SIG-M5 treated with dmso at 0.1 percent for 504 hours (cell line): ENCODE results near the gene RABGAP1L.
"Not testable (repeated sequence)": the region's sequence is repeated elsewhere in the genome, so short reads cannot be mapped to it uniquely, and the experiment has no call there.

ENCODE experiments used
- DNase-seq: peaks from one replicate; lab custom pipeline; 2025; ENCODE audit not compliant: unreplicated experiment; lab: John Stamatoyannopoulos, UW

Gene RABGAP1L

GRCh38 chr1:174428033-174428432 lies 268.7 kb downstream of the RABGAP1L start:
- DNase-seq = no peak

GRCh38 chr1:174428739-174429138 lies 269.4 kb downstream of the RABGAP1L start:
- DNase-seq = no peak

DNA sequence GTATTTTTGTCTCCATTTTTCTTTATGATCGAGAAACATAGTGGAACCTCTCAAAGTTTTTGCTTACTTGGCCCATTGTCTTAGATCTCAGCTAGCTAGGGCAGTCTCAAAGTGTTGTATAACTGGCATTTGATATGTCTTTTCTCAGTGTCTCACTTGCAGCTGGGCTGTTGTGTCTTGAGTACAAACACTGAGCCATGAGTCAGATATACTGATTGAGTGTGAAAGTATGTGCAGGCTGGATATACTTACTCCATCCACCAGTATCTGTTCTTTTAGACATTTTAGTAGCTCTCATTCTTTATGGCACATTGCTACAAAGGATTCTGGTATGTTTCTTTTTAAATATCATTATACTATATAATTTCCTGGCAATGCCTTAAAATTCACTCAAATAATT lies 274.1 kb downstream of the RABGAP1L start:
- no peak for DNase-seq

GRCh38 chr1:174445351-174445750 lies 286.0 kb downstream of the RABGAP1L start:
- DNase-seq = no peak

DNA sequence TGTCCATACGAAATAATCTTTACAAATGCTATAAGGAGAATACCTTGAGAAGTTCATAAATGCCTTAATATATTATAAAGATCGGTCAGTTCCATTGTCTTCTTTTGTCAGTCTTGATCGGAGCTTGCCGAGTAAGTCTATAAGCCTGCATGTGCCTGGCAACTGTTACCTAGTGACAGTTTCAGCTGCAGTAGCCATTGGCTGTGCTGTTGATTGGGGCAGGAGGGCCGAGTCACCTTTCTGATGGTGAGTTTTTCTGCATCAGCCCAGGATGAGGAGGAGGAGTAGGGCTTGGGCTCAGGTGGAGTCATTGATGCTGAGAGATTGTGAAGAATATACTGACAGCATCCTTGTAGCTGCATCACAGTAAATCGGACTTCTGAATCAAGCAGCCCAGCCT lies 286.5 kb downstream of the RABGAP1L start:
- DNase-seq = no peak

DNA sequence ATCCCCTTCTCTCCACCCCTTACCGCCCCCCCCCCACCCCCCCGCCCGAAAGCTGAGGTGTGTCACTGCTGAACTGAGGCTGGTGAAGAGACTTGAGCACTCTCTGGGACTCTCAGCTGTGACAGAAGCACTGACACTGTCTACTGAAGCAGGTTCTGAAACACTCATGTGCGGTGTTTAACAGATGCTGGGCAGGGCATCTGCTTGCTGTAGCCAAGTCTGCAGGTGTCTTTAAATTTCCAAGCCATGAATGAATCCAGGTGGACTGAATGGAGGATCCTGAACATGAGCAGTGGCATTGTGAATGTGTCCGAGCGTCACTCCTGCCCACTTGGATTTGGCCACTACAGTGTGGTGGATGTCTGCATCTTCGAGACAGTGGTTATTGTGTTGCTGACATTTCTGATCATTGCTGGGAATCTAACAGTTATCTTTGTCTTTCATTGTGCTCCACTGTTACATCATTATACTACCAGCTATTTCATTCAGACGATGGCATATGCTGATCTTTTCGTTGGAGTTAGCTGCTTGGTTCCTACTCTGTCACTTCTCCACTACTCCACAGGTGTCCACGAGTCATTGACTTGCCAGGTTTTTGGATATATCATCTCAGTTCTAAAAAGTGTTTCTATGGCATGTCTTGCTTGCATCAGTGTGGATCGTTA lies 288.7 kb downstream of the RABGAP1L start, which contains the start of gene GPR52:
Gene GPR52, plus strand, starts transcription at position 99 of the 665 bp plus-strand sequence. Its CDS starts 148 bp downstream, at position 247.
- no peak for DNase-seq

DNA sequence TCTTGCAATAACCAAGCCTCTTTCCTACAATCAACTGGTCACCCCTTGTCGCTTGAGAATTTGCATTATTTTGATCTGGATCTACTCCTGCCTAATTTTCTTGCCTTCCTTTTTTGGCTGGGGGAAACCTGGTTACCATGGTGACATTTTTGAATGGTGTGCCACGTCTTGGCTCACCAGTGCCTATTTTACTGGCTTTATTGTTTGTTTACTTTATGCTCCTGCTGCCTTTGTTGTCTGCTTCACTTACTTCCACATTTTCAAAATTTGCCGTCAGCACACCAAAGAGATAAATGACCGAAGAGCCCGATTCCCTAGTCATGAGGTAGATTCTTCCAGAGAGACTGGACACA lies 289.2 kb downstream of the RABGAP1L start:
- DNase-seq = no peak

GRCh38 chr1:174448974-174449373 lies 289.7 kb downstream of the RABGAP1L start:
- no peak for DNase-seq

DNA sequence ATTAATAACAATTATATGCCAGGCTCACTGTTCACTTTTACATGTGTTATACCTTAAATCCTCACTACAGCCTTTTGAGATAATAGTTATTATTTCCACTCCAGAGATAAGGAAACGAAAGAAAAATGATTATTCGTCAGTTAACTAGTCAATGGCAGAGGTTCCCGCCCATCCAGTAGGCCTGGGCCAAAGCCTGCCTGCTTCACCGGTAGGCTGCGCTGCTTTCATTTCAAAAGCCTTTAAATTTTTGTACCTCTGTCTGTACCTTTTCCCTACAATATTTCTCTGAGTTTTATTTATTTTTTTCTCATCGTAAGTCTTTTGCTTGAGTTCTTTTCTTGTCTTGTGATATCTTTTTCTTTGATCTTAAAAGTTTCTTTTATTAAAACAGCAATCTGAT lies 292.1 kb downstream of the RABGAP1L start:
- no peak for DNase-seq

GRCh38 chr1:174465855-174466254 lies 306.5 kb downstream of the RABGAP1L start:
- DNase-seq = no peak

DNA sequence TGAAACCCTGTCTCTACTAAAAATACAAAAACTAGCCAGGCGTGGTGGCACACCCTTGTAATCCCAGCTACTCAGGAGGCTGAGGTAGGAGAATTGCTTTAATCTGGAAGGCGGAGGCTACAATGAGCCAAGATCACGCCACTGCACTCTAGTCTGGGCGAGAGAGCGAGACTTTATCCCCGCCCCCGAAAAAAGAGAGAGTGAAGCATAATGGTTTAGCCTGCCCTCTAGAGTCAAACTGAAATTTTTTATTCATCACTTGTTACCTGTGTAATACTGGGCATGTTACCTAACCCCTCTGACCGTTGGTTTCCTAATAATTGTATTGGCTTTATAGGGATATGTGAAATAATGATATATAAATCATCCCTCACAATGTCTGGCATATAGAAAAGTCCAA lies 307.3 kb downstream of the RABGAP1L start:
- DNase-seq = no peak

DNA sequence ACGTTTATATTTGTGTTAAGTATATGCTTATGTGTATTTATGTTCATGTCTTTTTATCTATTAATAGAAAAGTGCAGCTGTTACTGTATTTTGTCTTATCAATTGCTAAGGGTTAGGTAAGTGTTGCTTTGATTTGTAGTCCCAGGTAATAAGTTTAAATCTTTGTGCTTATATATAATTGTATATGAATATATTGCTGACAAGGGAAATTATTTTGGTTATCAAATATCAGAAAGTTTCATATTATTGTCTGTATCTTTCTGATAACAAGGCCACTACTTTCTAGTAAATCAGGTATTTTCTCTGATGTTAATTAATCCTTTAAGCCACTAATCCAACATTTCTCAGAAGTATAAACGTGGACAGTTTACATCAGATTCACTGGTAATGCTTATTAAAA lies 309.7 kb downstream of the RABGAP1L start:
- no peak for DNase-seq

- no peak for DNase-seq
Observed at GRCh38 chr1:174469687-174470086, 310.4 kb downstream of the RABGAP1L start.

DNA sequence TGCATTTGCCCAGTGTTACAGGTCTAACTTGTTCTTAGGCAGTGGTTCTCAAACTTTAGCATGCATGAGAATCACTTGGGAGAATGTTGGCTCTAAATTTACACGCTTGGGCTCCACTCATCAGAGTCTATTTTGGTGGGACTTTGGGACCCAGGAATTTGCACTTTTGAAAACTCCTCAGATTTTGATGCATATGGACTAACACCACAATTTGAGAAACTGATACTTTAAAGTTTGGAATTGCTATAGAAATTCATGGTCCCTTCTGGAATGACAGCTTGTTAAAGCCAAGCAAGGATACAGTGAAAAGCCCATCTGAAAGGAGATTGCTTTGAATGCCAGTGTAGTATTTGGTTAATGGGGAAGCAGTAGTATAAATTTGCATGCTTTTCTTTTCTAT lies 320.0 kb downstream of the RABGAP1L start:
- no peak for DNase-seq

DNA sequence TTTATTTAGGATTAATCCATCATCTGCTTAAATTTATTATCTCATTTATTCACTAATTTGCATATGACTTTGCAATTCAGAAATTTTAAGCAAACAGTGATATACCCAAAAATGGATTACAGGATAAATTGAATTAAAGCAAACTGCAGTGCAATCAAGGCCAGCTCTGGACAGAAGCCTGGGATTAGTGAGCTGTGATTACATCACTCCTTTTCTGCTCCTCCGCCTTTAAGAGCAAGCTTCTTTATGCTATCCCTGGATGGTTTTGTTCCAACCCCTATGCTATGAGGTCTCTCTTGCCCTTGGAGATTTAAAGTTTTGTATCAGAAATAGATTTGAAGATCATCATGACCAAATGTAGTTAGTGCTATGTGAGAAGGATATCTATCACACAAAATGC lies 321.0 kb downstream of the RABGAP1L start:
- DNase-seq = no peak

- no peak for DNase-seq
Observed at GRCh38 chr1:174491606-174492005, 332.3 kb downstream of the RABGAP1L start.

GRCh38 chr1:174497478-174497877 lies 338.2 kb downstream of the RABGAP1L start:
- no peak for DNase-seq

DNA sequence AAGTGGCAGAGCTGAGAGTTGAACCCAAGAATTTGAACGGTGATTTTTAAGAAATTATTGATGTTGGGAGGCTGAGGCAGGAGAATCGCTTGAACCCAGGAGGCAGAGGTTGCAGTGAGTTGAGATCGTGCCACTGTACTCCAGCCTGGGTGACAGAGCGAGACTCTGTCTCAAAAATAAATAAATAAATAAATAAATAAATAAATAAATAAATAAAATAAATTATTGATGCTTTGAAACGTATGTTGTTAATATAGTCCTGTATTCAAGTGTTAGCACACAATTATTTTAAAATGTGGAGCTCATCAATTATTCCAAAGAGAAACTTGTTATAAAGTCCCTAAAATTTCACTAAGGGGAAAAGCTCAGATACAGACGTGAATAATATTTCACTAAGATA lies 357.4 kb downstream of the RABGAP1L start:
- DNase-seq = not testable (repeated sequence)

DNA sequence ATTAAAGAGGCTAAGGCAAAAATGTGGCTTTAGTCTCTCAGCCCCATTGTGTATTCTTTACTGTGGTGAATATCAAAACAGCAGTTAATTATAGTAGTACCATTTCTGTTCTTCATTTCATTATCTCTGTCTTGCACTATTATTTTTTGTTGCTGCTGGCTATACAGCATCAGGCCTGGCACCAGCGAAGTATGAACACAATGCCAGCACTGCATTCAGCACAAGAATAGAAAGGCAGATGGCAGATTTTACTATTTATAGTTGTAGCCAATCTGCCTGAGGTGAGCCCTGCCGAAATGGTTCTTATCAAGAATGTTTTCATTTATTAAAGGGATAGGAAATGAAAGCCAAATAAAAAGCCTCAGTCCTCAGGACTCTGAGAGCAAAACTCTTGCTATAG lies 360.5 kb downstream of the RABGAP1L start:
- DNase-seq = no peak

- DNase-seq = no peak
Observed at GRCh38 chr1:174531751-174532150, 372.4 kb downstream of the RABGAP1L start.

- DNase-seq = no peak
Observed at GRCh38 chr1:174534789-174535188, 375.5 kb downstream of the RABGAP1L start.

DNA sequence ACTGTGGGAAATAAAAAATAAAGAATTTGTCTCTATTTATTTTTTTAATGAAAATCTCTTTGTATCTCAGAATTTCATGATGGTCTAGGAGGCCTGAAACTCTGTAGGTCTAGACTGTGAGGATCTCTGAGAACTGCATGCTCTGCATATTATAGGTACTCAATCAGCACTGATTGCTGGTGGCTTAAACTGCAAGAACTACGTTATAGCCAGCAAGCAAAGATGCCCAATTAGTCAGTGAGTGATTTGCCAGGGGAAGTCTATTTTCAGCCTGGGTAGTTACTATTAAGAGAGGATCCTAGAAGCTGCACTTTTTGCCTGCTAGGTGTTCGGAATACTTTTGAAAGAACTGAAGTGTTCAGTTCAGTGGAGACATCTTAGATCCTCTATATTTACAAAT lies 375.9 kb downstream of the RABGAP1L start:
- DNase-seq = no peak

DNA sequence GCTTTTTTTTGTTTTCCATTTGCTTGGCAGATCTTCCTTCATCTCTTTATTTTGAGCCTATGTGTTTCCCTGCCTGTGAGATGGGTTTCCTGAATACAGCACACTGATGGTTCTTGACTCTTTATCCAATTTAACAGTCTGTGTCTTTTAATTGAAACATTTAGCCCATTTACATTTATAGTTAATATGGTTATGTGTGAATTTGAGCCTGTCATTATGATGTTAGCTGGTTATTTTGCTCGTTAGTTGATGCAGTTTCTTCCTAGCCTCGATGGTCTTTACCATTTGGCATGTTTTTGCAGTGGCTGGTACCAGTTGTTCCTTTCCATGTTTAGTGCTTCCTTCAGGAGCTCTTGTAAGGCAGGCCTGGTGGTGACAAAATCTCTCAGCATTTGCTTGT lies 384.1 kb downstream of the RABGAP1L start:
- DNase-seq = not testable (repeated sequence)
